OCI-LY1 (cell line): Measurements from ENCODE around the gene GATAD2A.

Source experiments
- CTCF ChIP-seq: fragments of 200-600 bp; sonication (generic), shearing (Covaris generic); IDR thresholded peaks from 2 replicates; pipeline ENCODE4 v1.5.1; 2017; ENCODE audit warnings: mild to moderate bottlenecking, antibody characterized with exemption, low read length, moderate library complexity, mixed read lengths
- EZH2 ChIP-seq: fragments of 200-600 bp; sonication (generic), shearing (Covaris generic); IDR thresholded peaks from 2 replicates; pipeline ENCODE4 v1.8.0; 2017; ENCODE audit warnings: borderline replicate concordance, mixed run types, mild to moderate bottlenecking, antibody characterized with exemption, low read length, moderate library complexity, mixed read lengths

DNA sequence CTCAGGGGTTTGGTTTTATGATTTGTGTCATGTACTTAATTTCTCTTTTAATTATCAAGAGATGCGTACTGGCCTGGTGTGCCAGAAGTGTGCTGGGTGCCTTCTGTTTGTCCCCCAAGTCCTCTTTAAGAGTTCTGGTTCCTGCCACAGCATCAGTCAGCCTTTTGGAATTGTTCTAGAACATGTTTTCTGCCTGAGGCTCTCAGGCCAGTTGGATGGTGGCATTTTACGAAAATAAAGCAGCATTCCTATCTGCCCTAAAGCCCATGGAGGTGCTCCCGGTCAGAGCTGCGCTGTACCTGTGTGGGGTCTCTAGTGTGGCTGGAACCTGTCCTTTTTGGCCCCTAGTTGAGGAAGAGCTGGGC is 55.8 kb downstream of the GATAD2A start:
- no peak for TF ChIP-seq CTCF
- TF ChIP-seq EZH2 = no peak
